K562 (cell line): ENCODE results near the gene UQCR11. TPM values are rescaled to one million over a fixed set of nuclear protein-coding genes. Genes with fewer than 3 reads are reported as not detected.

Experiments
- ELF4 ChIP-seq: fragments of 450-650 bp; formaldehyde crosslinking; IDR thresholded peaks from 2 replicates; pipeline ENCODE4 v1.4.0; 2022; ENCODE audit warnings: missing genetic modification characterization
- HMGN3 ChIP-seq: IDR thresholded peaks from 2 replicates; pipeline ENCODE4 v1.6.1; 2011; ENCODE audit warnings: borderline replicate concordance, low read depth, mild to moderate bottlenecking, mixed read lengths, low read length; ENCODE audit not compliant: insufficient read length; ENCODE audit errors: extremely low read depth
- PHF21A ChIP-seq: fragments of 450-650 bp; IDR thresholded peaks from 2 replicates; pipeline ENCODE4 v1.6.1; 2017; ENCODE audit warnings: low read depth, borderline replicate concordance
- SAFB2 ChIP-seq: fragments of 200-400 bp; formaldehyde crosslinking; IDR thresholded peaks from 2 replicates; pipeline ENCODE4 v1.6.1; 2018; ENCODE audit warnings: borderline replicate concordance, low read length, low read depth, moderate library complexity; ENCODE audit not compliant: severe bottlenecking
- SMARCE1 ChIP-seq: fragments of 450-650 bp; IDR thresholded peaks from 2 replicates; pipeline ENCODE4 v1.7.1; 2016; ENCODE audit warnings: mild to moderate bottlenecking
- ZNF253 ChIP-seq: fragments of 250-450 bp; sonication (Bioruptor Pico); conservative IDR thresholded peaks from 2 replicates; pipeline ENCODE4 v1.6.1; 2021; ENCODE audit warnings: mild to moderate bottlenecking
- ZSCAN32 ChIP-seq: fragments of 450-650 bp; formaldehyde crosslinking; IDR thresholded peaks from 2 replicates; pipeline ENCODE4 v1.4.0; 2020; ENCODE audit warnings: mild to moderate bottlenecking, moderate library complexity
- polyA plus RNA-seq, 8 experiments: library from polyadenylated mRNA; depleted of rRNA in 4 of 8; stranded (reverse) in 5 of 8; unstranded in 3 of 8; fragments of >200 nt; fragmentation: Nextera tagmentation in 2 of 8; fragmentation: Illumina TruSeq in 1 of 8; extraction: Ambion mirVana in 2 of 8; extraction: Trizol in 1 of 8; gene quantifications; 2 replicates each; pipeline versions ENCODE4 v1.2.1 to v1.2.3, GENCODE V29; 2011 to 2014; ENCODE audit warnings: inconsistent platforms in 1 of 8, missing spikeins in 1 of 8
- total RNA-seq, 7 experiments: library from RNA; depleted of rRNA in 6 of 7; stranded (reverse); fragments of >200 nt in 6 of 7; fragmentation: Illumina TruSeq in 2 of 7; extraction: Trizol in 2 of 7; gene quantifications; 2 replicates each; pipeline versions ENCODE4 v1.2.1 to v1.2.3, GENCODE V29; 2011 to 2021; ENCODE audit warnings: low replicate concordance in 1 of 7
- TF ChIP-seq, protein P1 (sequence below), 2 experiments: IDR thresholded peaks in 1 of 2; conservative IDR thresholded peaks in 1 of 2; 2 replicates each; pipeline ENCODE4 v1.6.1; 2016; ENCODE audit warnings: low read depth in 2 of 2, mild to moderate bottlenecking in 1 of 2, missing compliant biosample characterization in 1 of 2, missing genetic modification characterization in 1 of 2, moderate library complexity in 1 of 2
- TF ChIP-seq, protein P2 (sequence below), 3 experiments: fragments of 200-800 bp in 1 of 3; fragments of 250-450 bp in 1 of 3; fragments of 450-650 bp in 1 of 3; sonication (Bioruptor Pico) in 1 of 3; sonication (Bioruptor generic) in 1 of 3; formaldehyde crosslinking in 1 of 3; IDR thresholded peaks; 2 replicates each; pipeline versions ENCODE4 v1.6.1 to v1.8.0; 2016 to 2022; ENCODE audit warnings: mild to moderate bottlenecking in 2 of 3, missing genetic modification characterization in 2 of 3, missing compliant biosample characterization in 1 of 3, moderate library complexity in 1 of 3
- TF ChIP-seq, protein P3 (sequence below): fragments of 450-650 bp; IDR thresholded peaks from 2 replicates; pipeline ENCODE4 v1.6.1; 2017; ENCODE audit warnings: antibody characterized with exemption, mild to moderate bottlenecking
- TF ChIP-seq, protein P4 (sequence below): fragments of 450-650 bp; IDR thresholded peaks from 2 replicates; pipeline ENCODE4 v1.6.1; 2014; ENCODE audit warnings: low read depth, mild to moderate bottlenecking, moderate library complexity, borderline replicate concordance

UQCR11 gene
- total and polyA plus RNA-seq, 9 of the 15 experiments (the other 6 are each of a cell fraction or from before 2014, with no cell fraction given): 57.6 to 394 (median 259) TPM

DNA sequence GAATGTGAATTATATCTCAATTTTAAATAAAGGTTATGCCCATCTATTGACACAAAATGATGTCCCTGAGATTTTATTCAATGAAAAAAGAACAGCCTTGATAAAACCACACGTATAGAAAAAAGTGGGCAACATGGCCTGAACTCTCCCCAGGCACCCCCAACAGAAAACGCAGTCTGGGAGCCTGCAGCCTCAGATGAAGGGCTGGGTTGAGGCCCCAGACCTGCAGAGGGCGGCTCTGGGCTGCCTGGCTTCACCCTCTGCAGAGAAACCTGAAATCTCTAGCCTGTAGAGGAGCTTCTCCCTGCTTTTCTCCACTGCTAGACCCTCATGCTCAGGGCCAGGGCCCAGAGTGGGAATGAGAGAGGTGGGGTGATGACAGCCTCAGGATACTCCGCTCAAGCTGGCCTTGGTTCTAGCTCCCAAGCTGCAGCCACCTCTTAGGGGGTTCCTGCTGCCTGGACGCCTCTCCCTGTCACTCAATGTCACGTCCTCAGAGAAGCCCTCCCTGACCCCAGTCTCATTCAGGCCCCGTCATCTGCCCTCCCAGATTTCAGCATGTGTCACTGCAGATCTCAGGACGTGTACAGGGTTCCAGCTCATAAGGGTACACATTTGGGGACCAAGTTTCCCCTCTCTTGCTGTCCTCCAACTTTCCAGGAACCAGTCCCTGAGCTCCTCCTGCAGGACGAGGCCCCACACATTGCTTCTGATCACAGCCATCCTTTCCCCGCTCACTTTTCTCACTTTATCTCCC lies 14.4 kb downstream of the UQCR11 start (continued):
- TF ChIP-seq, protein P1, sequence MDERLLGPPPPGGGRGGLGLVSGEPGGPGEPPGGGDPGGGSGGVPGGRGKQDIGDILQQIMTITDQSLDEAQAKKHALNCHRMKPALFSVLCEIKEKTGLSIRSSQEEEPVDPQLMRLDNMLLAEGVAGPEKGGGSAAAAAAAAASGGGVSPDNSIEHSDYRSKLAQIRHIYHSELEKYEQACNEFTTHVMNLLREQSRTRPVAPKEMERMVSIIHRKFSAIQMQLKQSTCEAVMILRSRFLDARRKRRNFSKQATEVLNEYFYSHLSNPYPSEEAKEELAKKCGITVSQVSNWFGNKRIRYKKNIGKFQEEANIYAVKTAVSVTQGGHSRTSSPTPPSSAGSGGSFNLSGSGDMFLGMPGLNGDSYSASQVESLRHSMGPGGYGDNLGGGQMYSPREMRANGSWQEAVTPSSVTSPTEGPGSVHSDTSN (CRISPR knock-in tag; IDR thresholded peaks at IDR 0.05; ENCODE audit: low read depth): peak; percentile 33; the same call in 1 of the 2 replicates
- TF ChIP-seq, protein P1 (tag; conservative IDR thresholded peaks at IDR 0.05; ENCODE audit: low read depth): peak; percentile 50; the same call in 1 of the 2 replicates
- TF ChIP-seq SMARCE1: 0 out of 2 replicates have a peak, but pooled peaks have one; percentile 5
- TF ChIP-seq, protein P2, sequence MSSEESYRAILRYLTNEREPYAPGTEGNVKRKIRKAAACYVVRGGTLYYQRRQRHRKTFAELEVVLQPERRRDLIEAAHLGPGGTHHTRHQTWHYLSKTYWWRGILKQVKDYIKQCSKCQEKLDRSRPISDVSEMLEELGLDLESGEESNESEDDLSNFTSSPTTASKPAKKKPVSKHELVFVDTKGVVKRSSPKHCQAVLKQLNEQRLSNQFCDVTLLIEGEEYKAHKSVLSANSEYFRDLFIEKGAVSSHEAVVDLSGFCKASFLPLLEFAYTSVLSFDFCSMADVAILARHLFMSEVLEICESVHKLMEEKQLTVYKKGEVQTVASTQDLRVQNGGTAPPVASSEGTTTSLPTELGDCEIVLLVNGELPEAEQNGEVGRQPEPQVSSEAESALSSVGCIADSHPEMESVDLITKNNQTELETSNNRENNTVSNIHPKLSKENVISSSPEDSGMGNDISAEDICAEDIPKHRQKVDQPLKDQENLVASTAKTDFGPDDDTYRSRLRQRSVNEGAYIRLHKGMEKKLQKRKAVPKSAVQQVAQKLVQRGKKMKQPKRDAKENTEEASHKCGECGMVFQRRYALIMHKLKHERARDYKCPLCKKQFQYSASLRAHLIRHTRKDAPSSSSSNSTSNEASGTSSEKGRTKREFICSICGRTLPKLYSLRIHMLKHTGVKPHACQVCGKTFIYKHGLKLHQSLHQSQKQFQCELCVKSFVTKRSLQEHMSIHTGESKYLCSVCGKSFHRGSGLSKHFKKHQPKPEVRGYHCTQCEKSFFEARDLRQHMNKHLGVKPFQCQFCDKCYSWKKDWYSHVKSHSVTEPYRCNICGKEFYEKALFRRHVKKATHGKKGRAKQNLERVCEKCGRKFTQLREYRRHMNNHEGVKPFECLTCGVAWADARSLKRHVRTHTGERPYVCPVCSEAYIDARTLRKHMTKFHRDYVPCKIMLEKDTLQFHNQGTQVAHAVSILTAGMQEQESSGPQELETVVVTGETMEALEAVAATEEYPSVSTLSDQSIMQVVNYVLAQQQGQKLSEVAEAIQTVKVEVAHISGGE (CRISPR knock-in tag; IDR thresholded peaks at IDR 0.05): no peak
- TF ChIP-seq HMGN3: no peak
- TF ChIP-seq PHF21A: no peak
- TF ChIP-seq, protein P3, sequence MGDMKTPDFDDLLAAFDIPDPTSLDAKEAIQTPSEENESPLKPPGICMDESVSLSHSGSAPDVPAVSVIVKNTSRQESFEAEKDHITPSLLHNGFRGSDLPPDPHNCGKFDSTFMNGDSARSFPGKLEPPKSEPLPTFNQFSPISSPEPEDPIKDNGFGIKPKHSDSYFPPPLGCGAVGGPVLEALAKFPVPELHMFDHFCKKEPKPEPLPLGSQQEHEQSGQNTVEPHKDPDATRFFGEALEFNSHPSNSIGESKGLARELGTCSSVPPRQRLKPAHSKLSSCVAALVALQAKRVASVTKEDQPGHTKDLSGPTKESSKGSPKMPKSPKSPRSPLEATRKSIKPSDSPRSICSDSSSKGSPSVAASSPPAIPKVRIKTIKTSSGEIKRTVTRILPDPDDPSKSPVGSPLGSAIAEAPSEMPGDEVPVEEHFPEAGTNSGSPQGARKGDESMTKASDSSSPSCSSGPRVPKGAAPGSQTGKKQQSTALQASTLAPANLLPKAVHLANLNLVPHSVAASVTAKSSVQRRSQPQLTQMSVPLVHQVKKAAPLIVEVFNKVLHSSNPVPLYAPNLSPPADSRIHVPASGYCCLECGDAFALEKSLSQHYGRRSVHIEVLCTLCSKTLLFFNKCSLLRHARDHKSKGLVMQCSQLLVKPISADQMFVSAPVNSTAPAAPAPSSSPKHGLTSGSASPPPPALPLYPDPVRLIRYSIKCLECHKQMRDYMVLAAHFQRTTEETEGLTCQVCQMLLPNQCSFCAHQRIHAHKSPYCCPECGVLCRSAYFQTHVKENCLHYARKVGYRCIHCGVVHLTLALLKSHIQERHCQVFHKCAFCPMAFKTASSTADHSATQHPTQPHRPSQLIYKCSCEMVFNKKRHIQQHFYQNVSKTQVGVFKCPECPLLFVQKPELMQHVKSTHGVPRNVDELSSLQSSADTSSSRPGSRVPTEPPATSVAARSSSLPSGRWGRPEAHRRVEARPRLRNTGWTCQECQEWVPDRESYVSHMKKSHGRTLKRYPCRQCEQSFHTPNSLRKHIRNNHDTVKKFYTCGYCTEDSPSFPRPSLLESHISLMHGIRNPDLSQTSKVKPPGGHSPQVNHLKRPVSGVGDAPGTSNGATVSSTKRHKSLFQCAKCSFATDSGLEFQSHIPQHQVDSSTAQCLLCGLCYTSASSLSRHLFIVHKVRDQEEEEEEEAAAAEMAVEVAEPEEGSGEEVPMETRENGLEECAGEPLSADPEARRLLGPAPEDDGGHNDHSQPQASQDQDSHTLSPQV: no peak
- TF ChIP-seq ZNF253 (CRISPR knock-in tag): no peak
- no peak for TF ChIP-seq SAFB2
- TF ChIP-seq, protein P4, sequence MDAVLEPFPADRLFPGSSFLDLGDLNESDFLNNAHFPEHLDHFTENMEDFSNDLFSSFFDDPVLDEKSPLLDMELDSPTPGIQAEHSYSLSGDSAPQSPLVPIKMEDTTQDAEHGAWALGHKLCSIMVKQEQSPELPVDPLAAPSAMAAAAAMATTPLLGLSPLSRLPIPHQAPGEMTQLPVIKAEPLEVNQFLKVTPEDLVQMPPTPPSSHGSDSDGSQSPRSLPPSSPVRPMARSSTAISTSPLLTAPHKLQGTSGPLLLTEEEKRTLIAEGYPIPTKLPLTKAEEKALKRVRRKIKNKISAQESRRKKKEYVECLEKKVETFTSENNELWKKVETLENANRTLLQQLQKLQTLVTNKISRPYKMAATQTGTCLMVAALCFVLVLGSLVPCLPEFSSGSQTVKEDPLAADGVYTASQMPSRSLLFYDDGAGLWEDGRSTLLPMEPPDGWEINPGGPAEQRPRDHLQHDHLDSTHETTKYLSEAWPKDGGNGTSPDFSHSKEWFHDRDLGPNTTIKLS: no peak; the same call in 1 of the 2 replicates
- TF ChIP-seq ELF4 (CRISPR knock-in tag): no peak
- no peak for TF ChIP-seq ZSCAN32 (CRISPR knock-in tag)
